MV-4-11 (cell line): ENCODE measurements around the gene RNF135.
A peak's percentile ranks its signal among the peaks of the same experiment; 100 is the strongest.
"Not testable (repeated sequence)": the region's sequence is repeated elsewhere in the genome, so short reads cannot be mapped to it uniquely, and the experiment has no call there.

Experiments
- DNase-seq: peaks from one replicate; lab custom pipeline; 2025; lab: John Stamatoyannopoulos, UW

Gene RNF135

DNA sequence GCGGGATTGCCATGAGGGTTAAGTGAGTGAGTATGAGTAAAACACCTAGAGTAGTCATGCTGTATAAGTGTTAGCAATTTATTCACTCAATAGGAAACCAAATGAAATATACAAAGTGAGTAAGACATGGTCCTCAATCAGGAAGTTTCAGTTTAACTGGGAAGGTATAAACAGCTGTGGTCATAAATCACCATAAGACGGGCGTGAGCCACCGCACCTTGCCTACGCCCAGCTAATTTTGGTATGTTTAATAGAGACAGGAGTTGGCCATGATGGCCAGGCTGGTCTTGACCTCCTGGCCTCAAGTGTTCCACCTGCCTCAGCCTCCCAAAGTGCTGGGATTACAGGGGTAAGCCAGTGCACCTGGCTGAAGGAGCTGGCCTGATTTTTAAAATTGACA, 27.0 kb downstream of the RNF135 start:
- no peak for DNase-seq

GRCh38 chr17:31002047-31002446, 31.2 kb downstream of the RNF135 start:
- no peak for DNase-seq

- no peak for DNase-seq
Observed at GRCh38 chr17:31003225-31003866, 32.5 kb downstream of the RNF135 start.

- no peak for DNase-seq
Observed at GRCh38 chr17:31004160-31004559, 33.3 kb downstream of the RNF135 start.

DNA sequence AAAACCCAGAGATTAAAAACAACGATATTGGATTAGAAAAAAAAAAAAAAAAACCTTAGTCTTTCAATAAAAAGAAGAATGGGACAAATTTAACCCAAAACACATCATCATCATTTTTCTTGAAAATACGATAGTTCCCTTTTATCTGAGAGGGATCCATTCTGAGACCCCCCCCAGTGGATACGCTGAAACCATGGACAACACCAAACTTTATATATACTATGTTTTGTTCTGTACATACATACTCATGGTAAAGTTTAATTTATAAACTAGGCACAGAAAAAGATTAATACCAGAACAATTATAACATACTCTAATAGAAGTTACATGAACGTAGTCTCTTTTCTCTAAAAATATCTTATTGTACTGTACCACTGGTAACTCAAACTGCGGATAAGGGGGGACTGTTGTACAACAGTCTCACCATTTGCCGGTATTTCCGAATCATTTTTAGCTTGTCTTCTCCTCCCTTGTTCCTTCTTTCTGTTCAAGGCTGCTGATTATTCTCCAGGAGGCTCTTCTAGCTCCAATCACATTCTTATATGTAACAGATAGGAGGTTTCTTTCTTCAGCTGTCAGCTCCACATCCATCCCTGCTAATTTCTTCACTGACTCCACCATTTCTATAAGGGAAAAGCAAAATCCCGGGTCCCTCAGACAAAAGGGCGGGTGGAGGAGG, 37.0 kb downstream of the RNF135 start:
- DNase-seq = no peak

GRCh38 chr17:31008374-31009041, 37.7 kb downstream of the RNF135 start:
- peak; percentile 33 for DNase-seq

DNA sequence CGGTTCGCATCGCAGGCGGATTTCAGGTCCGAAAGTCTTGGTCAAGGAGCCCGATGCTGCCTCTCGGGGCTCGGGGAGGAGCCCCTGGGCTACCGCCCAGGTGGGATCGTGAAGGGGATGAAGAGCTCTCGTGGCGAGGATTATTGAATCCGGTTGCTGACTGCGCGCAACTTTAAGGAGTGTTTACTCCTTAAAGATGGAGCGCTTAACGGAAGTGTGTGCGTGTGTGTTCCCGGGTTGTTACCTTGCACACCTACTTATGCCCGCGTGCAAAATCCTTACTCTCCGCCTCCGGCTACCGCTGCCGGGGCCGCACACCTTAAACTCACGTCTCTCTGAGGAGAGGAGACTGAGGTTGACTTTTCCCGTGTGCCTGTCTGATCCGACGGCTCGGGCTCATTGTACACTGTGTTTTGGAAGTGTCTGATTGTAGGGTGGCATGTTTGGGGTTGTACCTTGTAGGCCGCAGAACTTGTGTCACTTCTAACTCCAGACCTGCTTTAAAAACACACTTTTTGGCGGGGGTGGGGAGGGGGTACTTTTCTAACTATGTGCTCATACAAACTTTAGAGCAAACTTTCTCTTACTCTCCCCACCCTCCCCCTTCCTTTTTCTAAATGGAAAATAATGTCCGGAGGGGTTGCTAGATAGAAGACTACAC, 38.3 kb downstream of the RNF135 start:
- not testable (repeated sequence) for DNase-seq

DNA sequence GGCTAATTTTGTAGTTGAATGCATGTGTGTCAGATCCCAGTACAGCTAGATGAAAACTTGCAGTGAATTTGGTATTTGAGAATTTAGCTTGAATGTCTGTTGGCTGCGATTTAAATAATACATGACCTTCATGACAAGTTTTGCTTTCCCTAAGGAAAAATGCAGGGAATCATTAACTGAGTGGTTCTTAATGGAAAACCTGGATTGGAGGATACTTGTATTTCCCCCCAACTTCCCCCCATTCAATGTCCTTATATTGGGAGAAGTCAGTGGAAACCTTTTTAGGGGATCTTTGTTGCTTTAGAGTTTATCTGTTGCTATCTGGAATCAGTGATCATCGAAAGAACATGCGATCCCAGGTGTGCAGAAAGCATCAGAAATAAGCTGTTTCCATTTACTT, 39.2 kb downstream of the RNF135 start:
- DNase-seq = not testable (repeated sequence)

DNA sequence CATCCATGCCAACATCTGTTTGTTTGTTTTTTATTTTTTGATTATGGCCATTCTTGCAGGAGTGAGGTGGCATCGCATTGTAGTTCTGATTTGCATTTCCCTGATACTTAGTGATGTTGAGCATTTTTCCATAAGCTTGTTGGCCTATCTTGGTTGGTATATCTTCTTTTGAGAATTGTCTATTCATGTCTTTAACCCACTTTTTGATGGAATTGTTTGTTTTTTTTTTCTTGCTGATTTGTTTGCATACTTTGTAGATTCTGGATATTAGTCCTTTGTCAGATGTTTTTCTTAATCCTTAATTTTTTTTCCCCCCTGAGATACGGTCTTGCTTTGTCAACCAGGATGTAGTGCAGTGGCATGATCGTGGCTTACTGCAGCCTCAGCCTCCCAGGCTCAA, 43.0 kb downstream of the RNF135 start:
- DNase-seq = no peak

- no peak for DNase-seq
Observed at GRCh38 chr17:31015639-31016038, 44.8 kb downstream of the RNF135 start.

DNA sequence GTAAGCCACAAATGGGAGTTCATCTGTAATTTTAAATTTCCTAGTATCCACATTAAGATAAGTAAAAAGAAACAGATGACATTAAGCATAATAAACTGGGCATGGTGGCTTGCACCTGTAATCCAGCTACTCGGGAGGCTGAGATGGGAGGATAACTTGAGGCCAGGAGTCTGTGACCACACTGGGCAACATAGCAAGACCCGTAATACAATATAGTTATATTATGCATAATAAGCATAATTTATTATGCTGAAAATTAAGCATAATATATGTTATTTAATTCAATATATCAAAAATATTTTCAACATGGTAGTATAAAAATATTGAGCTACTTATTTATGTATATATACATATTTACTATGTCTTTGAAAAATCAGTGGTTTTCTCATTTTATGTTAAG, 48.2 kb downstream of the RNF135 start:
- DNase-seq = no peak

DNA sequence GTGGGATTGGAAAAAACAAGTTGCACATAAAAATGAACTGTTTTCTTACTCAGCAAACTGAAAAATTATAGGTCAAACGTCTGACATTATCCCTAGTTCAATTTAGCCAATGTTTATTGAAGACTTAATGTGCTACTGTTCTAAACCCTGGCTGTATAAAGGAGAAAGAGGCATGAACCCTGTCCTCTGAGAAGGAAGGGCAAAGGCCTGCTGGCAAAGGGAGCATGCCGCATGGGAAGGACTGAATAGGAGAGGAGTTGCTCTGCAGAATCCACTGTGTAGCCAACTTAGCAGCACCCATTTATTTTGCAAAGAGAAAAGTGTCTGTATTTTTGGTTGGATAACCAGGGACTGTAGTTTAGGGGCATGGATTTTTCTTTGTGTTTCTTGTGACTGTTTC, 52.3 kb downstream of the RNF135 start:
- not testable (repeated sequence) for DNase-seq

DNA sequence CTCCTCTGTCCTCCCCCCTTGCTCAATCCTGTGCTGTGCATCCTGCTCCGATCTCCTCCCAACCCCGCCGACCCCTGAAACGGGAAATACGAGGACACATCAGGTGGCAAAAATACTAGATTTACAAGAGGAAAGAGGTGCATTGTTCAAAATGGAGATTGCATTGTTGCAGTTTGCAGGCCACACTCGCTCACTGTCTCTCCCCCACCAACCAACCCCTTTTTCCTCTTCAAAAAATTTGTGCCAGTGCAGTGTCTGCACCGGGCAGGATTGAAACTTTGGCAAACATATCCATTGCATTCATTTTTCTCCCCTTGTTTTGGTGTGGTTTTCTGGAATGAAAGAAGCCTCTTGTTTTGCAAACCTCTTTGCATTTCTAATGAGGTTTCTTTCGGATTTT, 61.0 kb downstream of the RNF135 start:
- DNase-seq = no peak

DNA sequence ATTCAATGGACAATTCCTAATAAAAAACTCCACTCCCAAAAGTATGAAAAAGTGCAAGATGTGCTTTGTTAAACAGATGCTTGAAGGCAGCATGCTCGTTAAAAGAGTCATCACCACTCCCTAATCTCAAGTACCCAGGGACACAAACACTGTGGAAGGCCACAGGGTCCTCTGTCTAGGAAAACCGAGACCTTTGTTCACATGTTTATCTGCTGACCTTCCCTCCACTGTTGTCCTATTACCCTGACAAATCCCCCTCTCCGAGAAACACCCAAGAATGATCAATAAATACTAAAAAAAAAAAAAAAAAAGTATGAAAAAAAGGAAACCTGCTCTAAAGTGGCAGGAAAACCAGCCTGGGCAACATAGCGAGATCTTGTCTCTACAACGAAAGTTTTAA, 64.8 kb downstream of the RNF135 start:
- not testable (repeated sequence) for DNase-seq

DNA sequence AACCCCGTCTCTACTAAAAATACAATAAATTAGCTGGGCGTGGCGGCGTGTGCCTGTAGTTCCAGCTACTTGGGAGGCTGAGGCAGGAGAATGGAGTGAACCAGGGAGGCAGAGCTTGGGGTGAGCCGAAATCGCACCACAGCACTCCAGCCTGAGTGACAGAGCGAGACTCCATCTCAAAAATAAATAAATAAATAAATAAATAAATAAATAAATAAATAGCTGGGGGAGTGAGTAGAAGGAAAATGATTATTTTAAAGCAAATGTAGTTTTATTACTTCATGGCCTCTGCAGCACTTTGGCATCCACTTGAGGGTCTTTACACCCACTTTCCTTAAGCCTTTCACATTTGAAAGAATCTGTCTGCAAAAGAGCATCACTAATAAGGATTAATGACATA, 70.0 kb downstream of the RNF135 start:
- DNase-seq = not testable (repeated sequence)

- not testable (repeated sequence) for DNase-seq
Observed at GRCh38 chr17:31042378-31042777, 71.5 kb downstream of the RNF135 start.

DNA sequence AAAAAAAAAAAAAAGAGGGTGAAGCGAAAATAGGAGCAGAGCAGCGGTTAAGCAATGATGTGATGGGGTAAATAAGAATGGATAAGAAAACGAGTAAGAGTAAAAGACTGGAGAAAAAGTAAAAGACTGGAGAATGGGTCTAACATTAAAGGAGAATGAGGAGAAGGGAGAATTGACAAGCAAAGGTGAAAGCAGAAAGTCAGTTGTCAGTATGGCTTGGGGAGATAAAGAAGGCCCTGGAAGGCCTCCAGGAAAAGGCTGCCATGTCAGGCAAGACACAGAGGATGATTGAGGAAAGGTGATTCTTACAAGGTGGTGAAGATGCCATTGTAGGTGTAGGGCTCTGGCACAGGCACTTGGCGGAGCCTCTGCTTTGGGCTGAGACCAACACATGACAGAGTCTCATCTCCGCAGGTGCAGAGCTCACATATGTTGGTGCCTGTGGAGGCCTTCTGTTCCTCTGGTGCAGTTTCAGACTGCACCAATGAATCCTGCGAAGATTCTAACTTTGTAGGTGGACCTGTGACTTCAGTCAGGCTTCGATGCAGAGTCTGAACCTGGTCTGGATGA, 76.1 kb downstream of the RNF135 start:
- DNase-seq = not testable (repeated sequence)

GRCh38 chr17:31048142-31048541, 77.3 kb downstream of the RNF135 start:
- DNase-seq = no peak

- peak; percentile 3 for DNase-seq
Observed at GRCh38 chr17:31048780-31049179, 77.9 kb downstream of the RNF135 start.
